ENCODE data around the gene KATNIP. TPM values are rescaled to one million over a fixed set of nuclear protein-coding genes. Genes with fewer than 3 reads are reported as not detected.

The KATNIP gene
- total and polyA plus RNA-seq, 2 donors (not counting 1 experiment from before 2014, with no cell fraction given), result 11.4 to 22.8 TPM

- Histone ChIP-seq H3K9me3 (ENCODE audit: control insufficient read depth, insufficient read depth, low read depth, low read length) (no peaks in the 10 kb centered on the region), H3K4me2 (ENCODE audit: extremely low read depth, insufficient read depth, low read length) (no peak overlapping the region), H3K36me3 (ENCODE audit: control insufficient read depth, insufficient read depth, low read length) (no peaks in the 10 kb centered on the region), H3K9ac (ENCODE audit: insufficient read depth, low read length) (no peak overlapping the region), H3K4me1 (ENCODE audit: control insufficient read depth, extremely low read depth, insufficient read depth, low read length) (no peaks in the 10 kb centered on the region), H3K4me3 (replicated peaks in 1 of 4; ENCODE audit: control extremely low read depth in 1 of 4, insufficient read depth in 1 of 4, low read depth in 3 of 4, low read length in 4 of 4) (no peak overlapping the region), H3K27ac (ENCODE audit: insufficient read depth, low read length) (no peak overlapping the region), H2AFZ (ENCODE audit: low read length) (no peak overlapping the region), H3K79me2 (ENCODE audit: control insufficient read depth, insufficient read depth, low read length) (no peaks in the 10 kb centered on the region), H4K20me1 (ENCODE audit: control insufficient read depth, extremely low read depth, insufficient read depth, low read length) (no peaks in the 10 kb centered on the region), H3K27me3 (ENCODE audit: control insufficient read depth, insufficient read depth, low read length) (no peaks in the 10 kb centered on the region)
- TF ChIP-seq CTCF (conservative IDR thresholded peaks at IDR 0.05 in 1 of 2, IDR thresholded peaks at IDR 0.05 in 1 of 2; ENCODE audit: low read depth in 1 of 2, low read length in 2 of 2) (no peak), EZH2 (IDR thresholded peaks at IDR 0.05; ENCODE audit: low read length, missing control alignments) (no peak)
- no peak for DNase-seq (ENCODE audit: low read depth in 2 of 2)
Measured at GRCh38 chr16:27556471-27556870, 6.5 kb downstream of the KATNIP start.

GRCh38 chr16:27558434-27558833 lies 8.5 kb downstream of the KATNIP start:
- no peak for TF ChIP-seq CTCF (conservative IDR thresholded peaks at IDR 0.05 in 1 of 2, IDR thresholded peaks at IDR 0.05 in 1 of 2; ENCODE audit: low read depth in 1 of 2, low read length in 2 of 2)
- TF ChIP-seq EZH2 (IDR thresholded peaks at IDR 0.05; ENCODE audit: low read length, missing control alignments), result no peak
- H2AFZ ChIP-seq (ENCODE audit: low read length), result no peak overlapping the region
- no peaks in the 10 kb centered on the region for H3K79me2 ChIP-seq (ENCODE audit: control insufficient read depth, insufficient read depth, low read length)
- no peak overlapping the region for H3K4me2 ChIP-seq (ENCODE audit: extremely low read depth, insufficient read depth, low read length)
- no peak overlapping the region for H3K4me3 ChIP-seq (replicated peaks in 1 of 4; ENCODE audit: control extremely low read depth in 1 of 4, insufficient read depth in 1 of 4, low read depth in 3 of 4, low read length in 4 of 4)
- DNase-seq (ENCODE audit: low read depth in 2 of 2), result no peak
- H3K27ac ChIP-seq (ENCODE audit: insufficient read depth, low read length), result no peak overlapping the region
- no peaks in the 10 kb centered on the region for H3K9me3 ChIP-seq (ENCODE audit: control insufficient read depth, insufficient read depth, low read depth, low read length)
- no peaks in the 10 kb centered on the region for H4K20me1 ChIP-seq (ENCODE audit: control insufficient read depth, extremely low read depth, insufficient read depth, low read length)
- H3K9ac ChIP-seq (ENCODE audit: insufficient read depth, low read length), result no peak overlapping the region
- no peaks in the 10 kb centered on the region for H3K4me1 ChIP-seq (ENCODE audit: control insufficient read depth, extremely low read depth, insufficient read depth, low read length)
- H3K36me3 ChIP-seq (ENCODE audit: control insufficient read depth, insufficient read depth, low read length), result no peaks in the 10 kb centered on the region
- no peaks in the 10 kb centered on the region for H3K27me3 ChIP-seq (ENCODE audit: control insufficient read depth, insufficient read depth, low read length)

GRCh38 chr16:27558932-27559331 lies 9.0 kb downstream of the KATNIP start:
- H3K27ac ChIP-seq (ENCODE audit: insufficient read depth, low read length), result no peak overlapping the region
- no peaks in the 10 kb centered on the region for H3K4me1 ChIP-seq (ENCODE audit: control insufficient read depth, extremely low read depth, insufficient read depth, low read length)
- H3K79me2 ChIP-seq (ENCODE audit: control insufficient read depth, insufficient read depth, low read length), result no peaks in the 10 kb centered on the region
- no peak overlapping the region for H3K4me2 ChIP-seq (ENCODE audit: extremely low read depth, insufficient read depth, low read length)
- no peak overlapping the region for H3K4me3 ChIP-seq (replicated peaks in 1 of 4; ENCODE audit: control extremely low read depth in 1 of 4, insufficient read depth in 1 of 4, low read depth in 3 of 4, low read length in 4 of 4)
- DNase-seq (ENCODE audit: low read depth in 2 of 2), result no peak
- no peak overlapping the region for H3K9ac ChIP-seq (ENCODE audit: insufficient read depth, low read length)
- no peaks in the 10 kb centered on the region for H3K27me3 ChIP-seq (ENCODE audit: control insufficient read depth, insufficient read depth, low read length)
- TF ChIP-seq CTCF (conservative IDR thresholded peaks at IDR 0.05 in 1 of 2, IDR thresholded peaks at IDR 0.05 in 1 of 2; ENCODE audit: low read depth in 1 of 2, low read length in 2 of 2) (no peak), EZH2 (IDR thresholded peaks at IDR 0.05; ENCODE audit: low read length, missing control alignments) (no peak)
- H3K9me3 ChIP-seq (ENCODE audit: control insufficient read depth, insufficient read depth, low read depth, low read length), result no peaks in the 10 kb centered on the region
- H3K36me3 ChIP-seq (ENCODE audit: control insufficient read depth, insufficient read depth, low read length), result no peaks in the 10 kb centered on the region
- H4K20me1 ChIP-seq (ENCODE audit: control insufficient read depth, extremely low read depth, insufficient read depth, low read length), result no peaks in the 10 kb centered on the region
- no peak overlapping the region for H2AFZ ChIP-seq (ENCODE audit: low read length)

Measured in fibroblast of lung (primary cell).